Brain microvascular endothelial cell (primary cell): Measurements from ENCODE around the gene MAP2K6.

ENCODE experiments used
- DNase-seq: peaks from one replicate; pipeline ENCODE4 v3.0.0-alpha.2; 2020
- H3K27ac ChIP-seq: fragments of 250-450 bp; sonication (Bioruptor Pico); 2 replicates; pipeline ENCODE4 v1.5.1; 2020; ENCODE audit warnings: mild to moderate bottlenecking, moderate library complexity
- H3K27me3 ChIP-seq: fragments of 250-450 bp; sonication (Bioruptor Pico); replicated peaks from 2 replicates; pipeline ENCODE4 v1.5.1; 2020; ENCODE audit warnings: mild to moderate bottlenecking
- H3K36me3 ChIP-seq: fragments of 250-450 bp; sonication (Bioruptor Pico); replicated peaks from 2 replicates; pipeline ENCODE4 v1.5.1; 2020; ENCODE audit warnings: mild to moderate bottlenecking
- H3K4me3 ChIP-seq: 2 replicates; pipeline ENCODE4 v1.5.1; 2011; ENCODE audit warnings: low read depth, mild to moderate bottlenecking, control low read depth, low read length, moderate library complexity
- in situ Hi-C: cut with HindIII; loops from 2 replicates; pipeline ENCODE4 v1.10.0; 2017; ENCODE audit warnings: low sequenced_read_pairs, low pct_ligation_motif_present
- TF ChIP-seq, protein P1 (sequence below): IDR thresholded peaks from 2 replicates; pipeline ENCODE4 v1.5.1; 2011; ENCODE audit warnings: low read depth, mild to moderate bottlenecking, moderate library complexity, low read length, control low read depth, inconsistent platforms; ENCODE audit errors: missing control alignments

The MAP2K6 gene

DNA sequence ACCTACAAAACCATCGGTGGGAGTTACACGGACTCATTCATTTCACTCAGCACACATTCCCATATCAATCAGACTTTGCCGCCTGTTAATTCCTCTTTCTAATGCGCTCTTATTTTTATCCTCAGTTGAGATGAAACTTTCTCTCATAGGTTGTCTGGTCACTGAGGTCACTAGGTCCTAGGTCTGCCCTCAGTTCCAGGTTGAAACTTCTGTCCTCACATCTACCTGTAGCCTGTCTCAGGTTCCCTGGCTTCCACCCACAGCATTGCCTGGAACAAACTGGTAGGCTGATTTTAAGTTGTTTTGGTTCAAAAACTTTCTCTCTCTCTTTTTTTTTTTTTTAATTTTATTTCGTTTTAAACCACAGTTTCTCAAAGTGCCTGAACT lies 119.7 kb downstream of the MAP2K6 start:
- TF ChIP-seq, protein P1, sequence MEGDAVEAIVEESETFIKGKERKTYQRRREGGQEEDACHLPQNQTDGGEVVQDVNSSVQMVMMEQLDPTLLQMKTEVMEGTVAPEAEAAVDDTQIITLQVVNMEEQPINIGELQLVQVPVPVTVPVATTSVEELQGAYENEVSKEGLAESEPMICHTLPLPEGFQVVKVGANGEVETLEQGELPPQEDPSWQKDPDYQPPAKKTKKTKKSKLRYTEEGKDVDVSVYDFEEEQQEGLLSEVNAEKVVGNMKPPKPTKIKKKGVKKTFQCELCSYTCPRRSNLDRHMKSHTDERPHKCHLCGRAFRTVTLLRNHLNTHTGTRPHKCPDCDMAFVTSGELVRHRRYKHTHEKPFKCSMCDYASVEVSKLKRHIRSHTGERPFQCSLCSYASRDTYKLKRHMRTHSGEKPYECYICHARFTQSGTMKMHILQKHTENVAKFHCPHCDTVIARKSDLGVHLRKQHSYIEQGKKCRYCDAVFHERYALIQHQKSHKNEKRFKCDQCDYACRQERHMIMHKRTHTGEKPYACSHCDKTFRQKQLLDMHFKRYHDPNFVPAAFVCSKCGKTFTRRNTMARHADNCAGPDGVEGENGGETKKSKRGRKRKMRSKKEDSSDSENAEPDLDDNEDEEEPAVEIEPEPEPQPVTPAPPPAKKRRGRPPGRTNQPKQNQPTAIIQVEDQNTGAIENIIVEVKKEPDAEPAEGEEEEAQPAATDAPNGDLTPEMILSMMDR: no peak
- in situ Hi-C loops: no loop called here
- H3K27me3 ChIP-seq: no peaks in the 10 kb centered on the region

DNA sequence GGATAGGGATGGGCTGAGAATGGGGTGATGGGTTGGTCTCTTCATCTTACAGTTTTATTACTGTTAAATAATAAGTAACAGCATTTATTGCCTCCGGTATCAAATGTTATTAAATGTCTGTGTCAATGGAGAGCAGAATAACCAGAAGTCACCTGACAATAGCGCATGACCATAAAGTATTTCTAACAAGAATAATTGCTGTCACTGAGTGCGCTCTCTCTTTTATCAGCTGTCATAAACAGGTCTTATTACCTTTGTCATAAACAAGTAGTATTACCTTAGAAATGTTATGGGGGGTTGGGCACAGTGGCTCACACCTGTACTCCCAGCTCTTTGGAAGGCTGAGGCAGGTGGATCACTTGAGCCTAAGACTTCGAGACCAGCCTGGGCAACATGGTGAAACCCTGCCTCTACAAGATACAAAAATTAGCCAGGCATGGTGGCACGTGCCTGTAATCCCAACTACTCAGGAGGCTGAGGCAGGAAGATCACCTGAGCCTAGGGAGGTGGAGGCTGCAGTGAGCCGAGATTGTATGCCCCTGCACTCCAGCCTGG lies 120.6 kb downstream of the MAP2K6 start:
- TF ChIP-seq, protein P1: no peak
- in situ Hi-C loops: no loop called here
- Histone ChIP-seq H3K27ac (no peak overlapping the region), H3K4me3 (no peak overlapping the region), H3K36me3 (no peaks in the 10 kb centered on the region), H3K27me3 (no peaks in the 10 kb centered on the region)
- no peak for DNase-seq

More for the DNA sequence above, 119.7 kb downstream of the MAP2K6 start:
- H3K36me3 ChIP-seq: no peaks in the 10 kb centered on the region
- no peak for DNase-seq
- no peak overlapping the region for H3K4me3 ChIP-seq
- H3K27ac ChIP-seq: no peak overlapping the region

DNA sequence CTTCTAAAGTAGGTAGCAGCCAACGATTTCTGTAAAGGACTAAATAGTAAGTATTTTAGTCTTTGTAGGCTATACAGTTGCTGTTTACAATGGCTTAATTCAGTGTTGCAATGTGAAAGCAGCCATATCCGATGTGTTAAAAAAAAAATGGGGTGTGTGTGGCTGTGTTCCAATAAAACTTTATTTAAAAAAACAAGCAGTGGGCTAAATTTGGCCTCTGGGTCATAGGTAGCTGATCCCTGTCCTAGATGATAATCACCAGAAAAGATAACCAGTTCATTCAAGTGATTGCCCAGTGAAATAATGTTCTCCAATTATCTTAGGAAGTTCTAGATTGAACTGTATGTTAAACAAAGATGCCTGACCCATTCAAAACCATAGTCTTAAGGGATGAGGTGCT lies 124.3 kb downstream of the MAP2K6 start:
- no peak overlapping the region for H3K4me3 ChIP-seq
- H3K27me3 ChIP-seq: no peaks in the 10 kb centered on the region
- H3K27ac ChIP-seq: no peak overlapping the region
- no peaks in the 10 kb centered on the region for H3K36me3 ChIP-seq
- TF ChIP-seq, protein P1: no peak
- in situ Hi-C loops: no loop called here
- no peak for DNase-seq

DNA sequence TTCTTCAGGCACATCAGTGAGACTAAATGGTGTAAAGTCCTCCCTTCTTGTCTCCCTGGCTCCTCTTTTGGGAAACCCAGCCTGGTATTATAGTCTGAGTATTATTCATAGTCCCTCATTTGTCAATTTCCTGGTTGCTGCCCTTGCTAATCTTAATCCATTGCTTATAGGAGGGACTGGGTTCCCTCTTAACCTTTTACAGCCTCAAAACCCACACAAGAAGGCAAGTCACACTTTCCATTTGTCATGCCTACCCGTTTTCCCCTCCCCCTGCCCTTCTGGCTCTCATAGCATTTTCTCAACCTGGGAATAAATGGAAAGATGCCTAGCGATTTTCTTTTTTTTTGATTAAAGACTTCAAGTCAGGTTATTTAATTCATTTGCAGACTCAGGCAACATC lies 124.8 kb downstream of the MAP2K6 start:
- no peaks in the 10 kb centered on the region for H3K27me3 ChIP-seq
- H3K4me3 ChIP-seq: no peak overlapping the region
- TF ChIP-seq, protein P1: no peak
- in situ Hi-C loops: no loop called here
- no peak for DNase-seq
- H3K36me3 ChIP-seq: no peaks in the 10 kb centered on the region
- H3K27ac ChIP-seq: no peak overlapping the region

DNA sequence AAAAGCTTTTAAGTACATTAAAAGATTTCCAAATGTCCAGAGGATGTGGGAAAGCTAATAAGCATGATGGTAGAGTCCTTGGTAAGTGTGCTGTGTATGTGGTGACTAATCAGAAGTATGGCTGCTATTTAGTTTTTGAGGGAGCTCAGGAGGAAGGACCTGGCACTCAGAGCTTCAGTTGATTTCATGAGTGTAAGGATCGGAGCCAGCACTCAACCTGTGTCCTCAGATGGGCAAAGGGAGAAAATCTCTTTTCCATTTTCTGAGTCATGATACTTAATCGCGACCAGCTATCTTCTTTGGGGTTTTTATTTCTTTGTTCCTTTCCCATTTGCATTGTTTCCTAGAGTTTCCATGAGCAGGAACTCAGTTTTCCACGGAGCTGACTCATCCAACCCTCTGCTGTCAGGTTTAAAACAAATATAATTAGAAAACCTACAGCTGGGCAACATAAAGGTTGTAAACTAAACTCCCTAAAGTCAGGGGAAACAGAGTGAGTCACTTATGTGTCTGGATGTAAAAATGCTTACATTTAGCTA lies 125.4 kb downstream of the MAP2K6 start:
- peak; percentile 25 for DNase-seq
- Histone ChIP-seq H3K36me3 (no peaks in the 10 kb centered on the region), H3K4me3 (no peak overlapping the region), H3K27ac (peak overlapping the region; percentile 40), H3K27me3 (no peaks in the 10 kb centered on the region)
- TF ChIP-seq, protein P1: no peak
- in situ Hi-C loops: no loop called here

DNA sequence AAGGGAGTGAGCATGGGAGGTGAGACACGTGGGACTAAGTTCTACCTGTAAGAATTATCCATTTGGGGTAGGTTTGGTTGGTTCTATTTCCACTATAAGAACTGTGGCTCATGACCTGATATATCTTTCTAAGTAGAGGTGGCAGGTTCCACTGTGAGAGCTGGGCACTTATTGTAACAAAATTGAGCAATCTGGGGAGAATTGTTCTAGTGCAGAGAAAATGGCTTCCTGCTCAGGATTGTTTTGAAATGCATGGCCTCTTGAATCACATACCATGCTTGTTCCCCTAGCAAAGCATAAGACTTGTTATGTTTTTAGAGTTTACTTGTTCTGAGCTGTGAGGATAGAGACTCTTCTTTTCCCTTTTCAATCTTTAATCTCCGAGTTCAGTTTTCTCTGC lies 125.9 kb downstream of the MAP2K6 start:
- Histone ChIP-seq H3K36me3 (no peaks in the 10 kb centered on the region), H3K27ac (no peak overlapping the region), H3K27me3 (no peaks in the 10 kb centered on the region), H3K4me3 (no peak overlapping the region)
- in situ Hi-C loops: no loop called here
- no peak for DNase-seq
- TF ChIP-seq, protein P1: no peak
